GM15510 (cell line): Measurements from ENCODE around the gene LPP.

ENCODE experiments used
- POLR2A ChIP-seq: IDR thresholded peaks from 3 replicates; pipeline ENCODE4 v1.6.1; 2011; ENCODE audit warnings: borderline replicate concordance; ENCODE audit not compliant: insufficient read length; ENCODE audit errors: extremely low read depth

Gene LPP

DNA sequence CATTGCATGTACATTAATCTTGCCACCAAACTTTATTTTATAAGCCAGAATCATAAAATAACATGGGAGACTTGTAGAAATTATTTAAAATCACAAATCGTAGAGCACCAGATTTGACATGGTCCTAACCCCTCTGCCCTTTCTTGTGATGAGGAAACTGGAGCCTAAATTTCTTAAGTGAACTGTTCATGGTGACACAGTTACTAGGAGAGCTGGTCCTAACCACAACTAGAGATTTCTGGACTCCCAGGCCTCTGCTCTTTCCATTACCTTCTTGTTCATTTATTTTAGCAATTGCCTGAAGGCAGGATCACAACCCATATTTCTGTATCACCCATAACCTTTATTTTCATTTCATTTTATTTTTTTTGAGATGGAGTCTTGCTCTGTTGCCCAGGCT lies 352.5 kb downstream of the LPP start:
- no peak for TF ChIP-seq POLR2A

DNA sequence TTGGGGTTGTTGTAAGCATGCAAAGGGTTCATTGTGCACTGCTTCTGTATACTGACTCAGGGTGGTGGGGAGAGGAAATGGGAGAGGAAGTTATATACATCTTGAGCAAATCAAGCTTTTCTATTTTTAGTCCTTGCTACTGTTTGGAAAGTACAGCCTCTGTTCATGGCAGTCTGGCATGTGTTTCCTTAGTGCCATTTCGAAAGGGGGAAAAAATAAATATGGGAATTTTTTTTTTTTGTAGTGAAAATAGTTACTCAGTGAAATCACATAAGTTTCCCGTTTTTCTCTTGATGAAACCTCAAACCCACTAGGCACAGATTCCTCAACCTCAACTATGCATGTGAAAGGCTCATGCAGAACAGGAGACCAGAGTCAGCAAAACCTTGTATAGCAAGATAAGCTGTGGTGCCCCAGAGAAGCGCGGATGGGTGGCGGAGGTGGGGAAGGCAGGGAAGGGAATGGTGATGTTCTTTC lies 353.3 kb downstream of the LPP start:
- no peak for TF ChIP-seq POLR2A

DNA sequence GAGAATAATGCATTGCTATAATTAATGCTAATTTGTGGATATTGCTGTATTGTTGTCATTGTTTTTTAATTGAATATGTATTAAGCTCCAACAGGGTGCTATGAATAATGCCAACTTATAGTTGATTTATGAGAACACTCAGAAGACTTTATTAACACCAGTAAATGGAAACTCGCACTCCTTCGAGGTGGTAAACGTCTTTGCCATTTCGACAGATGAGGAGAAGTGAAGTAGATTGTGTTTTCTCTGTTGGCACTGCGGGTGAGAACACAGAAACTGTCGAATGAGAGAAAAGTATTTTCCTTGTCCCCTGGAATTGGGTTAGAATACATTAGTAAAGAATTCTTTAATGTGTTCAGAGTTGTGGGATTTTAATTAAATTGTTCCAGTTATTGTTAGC lies 354.5 kb downstream of the LPP start:
- no peak for TF ChIP-seq POLR2A

DNA sequence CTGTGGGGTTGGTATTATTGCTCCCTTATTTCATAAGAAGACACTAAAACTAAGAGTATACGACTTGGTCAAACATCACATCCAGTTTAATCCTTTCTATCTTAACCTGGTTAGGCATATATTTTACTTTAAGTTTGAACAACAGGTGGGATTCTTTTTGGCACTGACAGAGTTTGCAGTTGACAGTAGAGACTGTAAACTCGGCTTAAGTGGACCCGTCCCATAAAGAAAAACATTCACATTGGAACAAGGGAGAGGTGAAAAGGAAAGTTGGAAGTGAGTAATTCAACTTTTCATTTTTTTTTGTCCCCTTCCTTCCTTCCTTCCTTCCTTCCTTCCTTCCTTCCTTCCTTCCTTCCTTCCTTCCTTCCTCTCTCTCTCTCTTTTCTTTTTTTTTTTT lies 355.4 kb downstream of the LPP start:
- TF ChIP-seq POLR2A, result no peak

DNA sequence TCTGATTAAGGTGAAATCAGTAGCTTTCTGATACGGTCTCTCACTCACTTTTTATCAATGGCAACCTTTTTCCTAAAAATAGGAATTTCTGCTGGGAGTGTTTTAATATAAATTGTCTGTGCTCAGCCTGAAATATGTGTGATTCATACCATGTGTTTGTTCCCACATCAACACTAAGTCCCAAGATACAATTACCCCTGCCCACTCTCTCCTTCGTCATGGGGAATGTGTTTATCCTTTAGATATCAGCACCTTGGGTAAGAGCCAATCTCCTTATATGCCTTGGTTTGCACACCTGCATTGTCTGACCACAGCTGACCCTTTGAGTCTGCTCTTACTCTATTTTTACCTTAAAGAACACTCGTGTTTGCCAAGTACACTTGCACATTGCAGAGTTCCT lies 356.4 kb downstream of the LPP start:
- no peak for TF ChIP-seq POLR2A

DNA sequence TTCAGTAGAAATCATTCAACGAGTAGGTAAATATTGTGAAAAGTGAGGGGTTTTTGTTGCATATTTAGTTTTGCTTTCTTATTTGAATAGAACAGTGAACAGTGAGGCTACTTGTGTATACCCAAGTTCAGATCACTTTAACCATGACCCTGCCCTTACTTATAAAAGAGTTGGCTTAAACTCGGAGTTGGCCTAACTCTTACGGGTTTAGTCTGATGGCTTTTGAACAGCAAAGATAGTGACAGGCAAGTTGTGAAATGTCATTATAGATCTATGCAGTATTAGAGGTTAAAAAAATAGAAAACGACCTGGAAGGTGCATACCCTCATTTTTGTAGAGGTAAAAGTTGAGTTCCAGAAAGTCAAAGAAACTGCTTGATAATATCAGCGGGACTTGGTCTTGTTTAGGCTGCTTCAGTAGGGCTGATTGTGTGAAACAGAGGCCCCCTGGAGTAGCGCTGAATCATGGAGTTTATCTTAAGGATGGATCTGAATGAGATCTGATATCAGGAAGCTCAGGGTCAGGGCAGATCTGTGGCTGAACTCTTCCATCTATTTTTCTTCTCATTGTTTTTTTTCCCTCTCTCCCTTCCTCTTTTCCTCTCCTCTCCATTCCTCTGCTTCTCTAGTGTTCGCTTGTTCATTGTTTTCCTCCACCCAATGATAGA lies 359.8 kb downstream of the LPP start:
- no peak for TF ChIP-seq POLR2A

DNA sequence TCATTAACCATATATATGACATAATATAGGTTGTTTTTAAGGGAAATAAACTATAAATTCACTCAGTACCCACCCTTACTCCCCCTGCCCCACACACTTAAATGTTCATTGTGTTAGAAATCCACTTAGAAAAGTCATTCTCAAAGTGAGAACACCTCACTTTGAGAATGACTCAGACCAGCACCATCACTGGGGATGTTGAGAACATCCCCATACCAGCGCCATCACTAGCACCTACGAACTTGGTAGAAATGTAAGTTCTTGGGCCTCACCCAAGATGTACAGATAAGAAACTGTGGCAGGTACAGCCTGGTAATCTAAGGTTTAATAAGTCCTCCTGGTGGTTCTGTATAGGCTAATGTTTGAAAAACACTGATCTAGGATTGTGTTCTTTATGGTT lies 362.6 kb downstream of the LPP start:
- TF ChIP-seq POLR2A, result no peak

DNA sequence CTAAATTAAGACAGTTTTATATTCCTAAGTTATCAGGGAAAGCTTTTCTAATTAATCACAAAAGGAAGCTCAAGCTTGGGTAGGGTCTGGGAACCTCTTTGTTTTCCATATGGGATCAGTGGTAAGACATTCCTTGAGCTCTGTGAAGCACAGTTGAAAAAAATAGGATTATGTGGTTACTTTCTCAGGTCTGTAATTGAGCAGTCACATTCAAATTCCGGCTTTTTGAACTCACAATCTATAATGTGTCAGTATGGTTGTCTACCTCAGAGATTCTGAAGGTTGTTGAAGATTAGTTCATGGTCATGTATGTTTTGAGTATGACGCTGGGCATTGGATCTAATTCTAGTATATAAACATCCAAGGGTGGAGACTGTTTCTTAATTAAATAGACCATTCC lies 364.5 kb downstream of the LPP start:
- no peak for TF ChIP-seq POLR2A

DNA sequence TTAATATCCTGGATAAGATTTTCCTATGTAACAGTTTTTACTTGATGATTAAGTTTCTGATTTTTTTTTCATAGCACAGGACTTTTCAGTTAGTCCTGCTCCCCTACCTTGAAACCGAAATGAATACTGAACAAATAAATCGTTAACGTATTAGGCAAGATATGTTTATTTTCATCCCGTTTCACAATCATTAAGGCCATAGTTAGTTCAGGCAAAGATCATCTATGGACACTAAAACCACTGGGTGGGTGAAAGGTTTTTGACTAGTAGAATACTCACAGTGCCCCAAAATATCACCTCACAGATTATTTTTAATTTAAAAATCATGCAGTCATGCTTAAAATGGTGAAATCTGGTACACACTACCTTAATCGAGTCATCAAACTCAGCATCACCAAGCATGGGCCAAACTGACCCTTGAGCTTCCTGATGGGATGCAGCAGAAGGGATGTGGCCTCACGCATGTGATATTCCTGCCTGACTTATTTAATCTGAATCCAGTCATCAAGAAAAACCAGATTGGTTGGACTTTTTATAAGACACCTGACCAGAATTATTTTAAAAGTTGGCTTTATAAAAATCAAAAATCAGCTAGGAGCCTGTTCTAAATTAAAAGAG lies 365.0 kb downstream of the LPP start:
- no peak for TF ChIP-seq POLR2A

DNA sequence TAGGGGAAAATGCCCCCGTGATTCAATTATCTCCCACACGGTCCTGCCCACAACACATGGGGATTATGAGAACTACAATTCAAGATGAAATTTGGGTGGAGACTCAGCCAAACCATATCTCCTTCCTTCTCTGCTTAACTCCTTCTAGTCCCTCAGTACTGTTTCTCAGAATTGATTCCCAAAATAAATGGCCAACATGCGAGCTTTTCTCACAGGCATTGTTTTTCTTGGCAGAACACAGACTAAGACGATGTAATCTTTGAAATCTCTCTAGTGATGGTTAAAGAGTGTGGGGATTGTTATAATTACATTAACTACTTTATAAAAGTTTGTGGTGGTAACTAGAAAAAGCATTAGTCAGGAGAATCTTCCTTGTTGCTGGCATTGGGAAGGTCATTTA lies 366.5 kb downstream of the LPP start:
- TF ChIP-seq POLR2A, result no peak

DNA sequence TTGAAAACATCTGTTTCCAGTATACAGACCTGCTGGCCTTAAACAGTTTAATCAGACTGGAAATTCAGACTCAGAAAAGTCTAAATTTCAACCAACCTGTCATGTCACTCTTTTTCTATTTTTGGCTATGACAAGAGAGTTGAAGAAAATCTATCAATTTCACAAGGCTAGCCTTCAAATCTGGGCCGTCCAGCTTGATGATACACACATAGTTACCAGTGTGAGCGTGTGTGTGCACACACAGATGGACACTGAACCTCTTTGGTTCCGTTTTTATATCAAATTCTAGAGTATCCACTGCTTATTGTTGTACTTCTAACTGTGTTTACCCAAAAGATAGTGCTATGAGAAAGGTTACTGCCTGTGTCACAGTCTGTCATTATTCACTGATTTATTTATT lies 368.2 kb downstream of the LPP start:
- TF ChIP-seq POLR2A, result no peak

DNA sequence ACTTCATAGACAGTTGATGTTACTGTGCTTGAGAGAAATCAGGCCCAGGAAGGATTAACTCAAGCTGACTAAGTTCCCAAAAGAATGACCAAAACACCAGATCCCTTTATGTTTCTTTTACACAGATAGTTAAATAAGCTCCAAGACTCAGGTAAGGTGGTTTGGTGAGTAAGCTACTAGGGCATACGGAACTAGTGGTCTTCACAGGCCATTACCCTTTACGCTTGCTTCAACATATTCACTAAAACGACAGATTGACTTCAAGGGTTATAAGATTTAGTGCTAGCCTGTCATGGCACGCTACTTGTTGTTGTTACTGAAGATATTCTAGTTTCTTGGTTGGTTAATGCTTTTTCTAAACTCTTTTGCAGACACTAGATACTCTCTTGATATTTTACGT lies 369.3 kb downstream of the LPP start:
- TF ChIP-seq POLR2A, result no peak

DNA sequence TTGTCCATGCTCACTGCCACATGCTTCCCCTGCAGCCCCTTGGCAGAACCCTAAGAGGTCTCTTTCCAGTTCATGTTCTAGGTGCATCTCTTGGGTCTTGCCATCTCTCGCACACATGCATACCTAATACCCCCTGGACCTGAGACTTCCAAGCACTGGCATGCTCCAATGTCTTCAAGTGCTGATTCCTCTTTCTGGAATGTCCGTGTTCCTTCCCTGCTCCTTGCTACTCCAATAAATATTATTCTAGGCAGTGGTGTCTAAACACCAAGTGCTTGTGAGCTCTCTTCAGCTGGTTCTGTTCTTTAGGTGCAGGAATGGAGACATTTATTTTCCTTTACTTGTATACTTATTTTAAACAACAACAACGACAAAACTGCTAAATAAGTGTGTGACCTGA lies 370.1 kb downstream of the LPP start:
- TF ChIP-seq POLR2A, result no peak

DNA sequence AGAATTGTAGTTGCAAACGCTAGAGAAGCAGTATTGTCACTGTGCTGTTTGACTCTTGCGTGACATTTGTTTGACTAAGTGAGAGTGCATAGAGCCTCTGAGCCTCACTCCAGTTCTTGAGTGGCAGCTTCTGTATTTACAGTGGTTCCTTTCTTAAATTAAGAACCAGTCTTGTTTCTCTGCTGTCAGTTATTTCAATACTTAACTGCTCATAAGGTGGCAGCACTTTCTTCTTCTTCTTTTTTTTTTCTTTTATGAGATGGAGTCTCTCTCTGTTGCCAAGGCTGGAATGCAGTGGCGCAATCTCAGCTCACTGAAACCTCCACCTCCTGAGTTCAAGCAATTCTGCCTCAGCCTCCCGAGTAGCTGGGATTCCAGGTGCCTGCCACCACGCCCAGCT lies 372.1 kb downstream of the LPP start:
- TF ChIP-seq POLR2A, result no peak

DNA sequence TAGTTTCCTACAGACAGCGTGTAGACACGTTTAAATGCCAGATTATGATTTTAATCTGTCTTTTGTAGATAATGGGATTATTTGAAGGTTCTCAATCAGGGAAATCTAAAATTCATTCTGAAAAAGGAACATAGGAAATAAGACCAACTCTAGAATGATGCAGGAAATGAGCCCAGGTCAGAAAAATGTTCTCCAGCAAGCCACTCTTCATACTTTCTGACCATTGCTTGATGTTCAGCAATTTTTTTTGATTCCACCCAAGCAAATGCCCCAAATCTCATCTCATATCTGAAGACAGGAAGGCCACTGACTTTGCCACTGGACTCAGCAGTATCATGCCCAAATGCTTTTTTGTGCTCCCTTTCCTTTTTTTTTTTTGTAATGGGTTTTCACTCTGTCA lies 373.4 kb downstream of the LPP start:
- no peak for TF ChIP-seq POLR2A

DNA sequence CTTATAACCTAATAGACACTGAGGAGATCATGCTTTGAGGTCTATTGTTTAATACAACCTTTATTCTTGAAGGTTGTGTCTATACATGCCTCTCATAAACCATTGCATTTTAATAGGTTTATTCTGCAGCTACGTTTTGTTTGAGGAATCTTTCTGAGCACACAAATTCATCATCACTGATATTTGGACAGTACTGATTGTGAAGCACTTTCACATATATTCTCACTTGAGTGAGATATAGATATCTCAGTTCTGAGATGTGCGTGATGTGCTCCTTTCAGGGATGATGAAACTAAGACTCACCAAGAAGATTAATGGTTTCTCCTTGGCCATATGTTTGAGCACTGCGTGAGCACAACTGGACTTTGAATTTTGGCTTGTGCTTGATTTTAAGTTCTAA lies 374.4 kb downstream of the LPP start:
- TF ChIP-seq POLR2A, result no peak
